IPS-20b (cell line): ENCODE measurements around the gene TGFB2.

Source experiments
- H3K27ac ChIP-seq: one replicate; pipeline ENCODE4 v1.5.1; 2013; ENCODE audit warnings: low read length
- H3K27me3 ChIP-seq: 2 replicates; pipeline ENCODE4 v1.6.1; 2013; ENCODE audit warnings: mild to moderate bottlenecking, low read length, inconsistent platforms; ENCODE audit not compliant: insufficient read depth
- H3K36me3 ChIP-seq: 2 replicates; pipeline ENCODE4 v1.6.1; 2013; ENCODE audit warnings: low read depth, mild to moderate bottlenecking, inconsistent platforms, low read length, moderate library complexity; ENCODE audit not compliant: insufficient read depth
- H3K4me1 ChIP-seq: 2 replicates; pipeline ENCODE4 v1.6.1; 2013; ENCODE audit warnings: mild to moderate bottlenecking, control low read depth, inconsistent platforms, low read length, moderate library complexity; ENCODE audit not compliant: insufficient read depth
- H3K4me3 ChIP-seq: 2 replicates; pipeline ENCODE4 v1.5.1; 2013; ENCODE audit warnings: mild to moderate bottlenecking, low read length, inconsistent platforms
- H3K9ac ChIP-seq: 2 replicates; pipeline ENCODE4 v1.6.1; 2013; ENCODE audit warnings: low read depth, mild to moderate bottlenecking, inconsistent platforms, low read length, moderate library complexity
- H3K9me3 ChIP-seq: 2 replicates; pipeline ENCODE4 v1.6.1; 2013; ENCODE audit warnings: mild to moderate bottlenecking, low read depth, low read length, inconsistent platforms; ENCODE audit not compliant: insufficient read depth

The TGFB2 gene

GRCh38 chr1:218436346-218436745 lies 91.2 kb downstream of the TGFB2 start:
- no peak overlapping the region for H3K9ac ChIP-seq
- no peak overlapping the region for H3K4me3 ChIP-seq
- H3K4me1 ChIP-seq = no peaks in the 10 kb centered on the region
- no peaks in the 10 kb centered on the region for H3K27me3 ChIP-seq
- H3K36me3 ChIP-seq = no peaks in the 10 kb centered on the region
- H3K27ac ChIP-seq = no peak overlapping the region
- no peaks in the 10 kb centered on the region for H3K9me3 ChIP-seq

- Histone ChIP-seq H3K36me3 (no peaks in the 10 kb centered on the region), H3K9ac (no peak overlapping the region), H3K27ac (no peak overlapping the region), H3K27me3 (no peaks in the 10 kb centered on the region), H3K4me3 (no peak overlapping the region), H3K4me1 (no peaks in the 10 kb centered on the region), H3K9me3 (no peaks in the 10 kb centered on the region)
These were observed 91.9 kb downstream of the TGFB2 start for GRCh38 chr1:218436997-218437396.

- Histone ChIP-seq H3K27ac (no peak overlapping the region), H3K4me3 (no peak overlapping the region), H3K27me3 (no peaks in the 10 kb centered on the region), H3K9ac (no peak overlapping the region), H3K9me3 (no peaks in the 10 kb centered on the region), H3K4me1 (no peaks in the 10 kb centered on the region), H3K36me3 (no peaks in the 10 kb centered on the region)
These were observed 94.6 kb downstream of the TGFB2 start for GRCh38 chr1:218439541-218440295.

GRCh38 chr1:218443255-218443654 lies 98.1 kb downstream of the TGFB2 start:
- H3K9me3 ChIP-seq = peaks cover 3% of the 10 kb centered on the region; the same call in 1 of the 2 replicates
- H3K4me1 ChIP-seq = no peaks in the 10 kb centered on the region
- H3K27me3 ChIP-seq = no peaks in the 10 kb centered on the region
- H3K27ac ChIP-seq = no peak overlapping the region
- H3K36me3 ChIP-seq = no peaks in the 10 kb centered on the region
- no peak overlapping the region for H3K4me3 ChIP-seq
- no peak overlapping the region for H3K9ac ChIP-seq

- Histone ChIP-seq H3K36me3 (no peaks in the 10 kb centered on the region), H3K9me3 (peaks cover 3% of the 10 kb centered on the region; the same call in 1 of the 2 replicates), H3K27me3 (no peaks in the 10 kb centered on the region), H3K9ac (no peak overlapping the region), H3K4me3 (no peak overlapping the region), H3K27ac (no peak overlapping the region), H3K4me1 (no peaks in the 10 kb centered on the region)
These were observed 99.0 kb downstream of the TGFB2 start for GRCh38 chr1:218444173-218444572.

- Histone ChIP-seq H3K4me1 (no peaks in the 10 kb centered on the region), H3K27ac (no peak overlapping the region), H3K4me3 (no peak overlapping the region), H3K36me3 (no peaks in the 10 kb centered on the region), H3K9ac (no peak overlapping the region), H3K27me3 (no peaks in the 10 kb centered on the region), H3K9me3 (peaks cover 3% of the 10 kb centered on the region; the same call in 1 of the 2 replicates)
These were observed 99.5 kb downstream of the TGFB2 start for GRCh38 chr1:218444588-218444987.

- no peak overlapping the region for H3K27ac ChIP-seq
- H3K36me3 ChIP-seq = no peaks in the 10 kb centered on the region
- no peak overlapping the region for H3K9ac ChIP-seq
- H3K4me1 ChIP-seq = no peaks in the 10 kb centered on the region
- peaks cover 3% of the 10 kb centered on the region; the same call in 1 of the 2 replicates for H3K9me3 ChIP-seq
- H3K27me3 ChIP-seq = no peaks in the 10 kb centered on the region
- no peak overlapping the region for H3K4me3 ChIP-seq
These were observed 102.0 kb downstream of the TGFB2 start for GRCh38 chr1:218447010-218447689.

- no peaks in the 10 kb centered on the region for H3K36me3 ChIP-seq
- no peaks in the 10 kb centered on the region for H3K4me1 ChIP-seq
- H3K27me3 ChIP-seq = no peaks in the 10 kb centered on the region
- no peak overlapping the region for H3K9ac ChIP-seq
- H3K4me3 ChIP-seq = no peak overlapping the region
- peaks cover 3% of the 10 kb centered on the region; the same call in 1 of the 2 replicates for H3K9me3 ChIP-seq
- no peak overlapping the region for H3K27ac ChIP-seq
These were observed 106.3 kb downstream of the TGFB2 start for GRCh38 chr1:218451415-218451814.

GRCh38 chr1:218454700-218455282 lies 109.7 kb downstream of the TGFB2 start:
- Histone ChIP-seq H3K36me3 (no peaks in the 10 kb centered on the region), H3K27ac (no peak overlapping the region), H3K9me3 (no peaks in the 10 kb centered on the region; the same call in 1 of the 2 replicates), H3K9ac (no peak overlapping the region), H3K4me1 (peaks cover 7% of the 10 kb centered on the region; the same call in 1 of the 2 replicates), H3K27me3 (no peaks in the 10 kb centered on the region), H3K4me3 (no peak overlapping the region)

- H3K27ac ChIP-seq = no peak overlapping the region
- no peak overlapping the region for H3K4me3 ChIP-seq
- H3K9ac ChIP-seq = no peak overlapping the region
- H3K9me3 ChIP-seq = no peaks in the 10 kb centered on the region; the same call in 1 of the 2 replicates
- no peaks in the 10 kb centered on the region for H3K36me3 ChIP-seq
- no peaks in the 10 kb centered on the region for H3K27me3 ChIP-seq
- peaks cover 17% of the 10 kb centered on the region for H3K4me1 ChIP-seq
These were observed 111.3 kb downstream of the TGFB2 start for GRCh38 chr1:218456444-218456843.

GRCh38 chr1:218459450-218459849 lies 114.3 kb downstream of the TGFB2 start:
- no peak overlapping the region for H3K9ac ChIP-seq
- no peaks in the 10 kb centered on the region for H3K27me3 ChIP-seq
- peaks cover 17% of the 10 kb centered on the region for H3K4me1 ChIP-seq
- no peaks in the 10 kb centered on the region for H3K36me3 ChIP-seq
- H3K27ac ChIP-seq = no peak overlapping the region
- H3K4me3 ChIP-seq = peak overlapping the region; percentile 36; the same call in 1 of the 2 replicates
- H3K9me3 ChIP-seq = no peaks in the 10 kb centered on the region; the same call in 1 of the 2 replicates
